NCI-H510A treated with DMSO at 0.1 percent for 48 hours (cell line): ENCODE measurements around the gene ENPP6.
"Not testable (repeated sequence)": the region's sequence is repeated elsewhere in the genome, so short reads cannot be mapped to it uniquely, and the experiment has no call there.

Experiments used
- DNase-seq: peaks from one replicate; lab custom pipeline; 2025; lab: John Stamatoyannopoulos, UW

Gene ENPP6

GRCh38 chr4:184235526-184235925 is 17.9 kb upstream of the ENPP6 start:
- no peak for DNase-seq

- DNase-seq: no peak
These were observed 16.5 kb upstream of the ENPP6 start for GRCh38 chr4:184234155-184234554.

GRCh38 chr4:184232975-184233374 is 15.3 kb upstream of the ENPP6 start:
- DNase-seq: no peak

- DNase-seq: no peak
These were observed 14.5 kb upstream of the ENPP6 start for GRCh38 chr4:184232202-184232601.

- DNase-seq: no peak
These were observed 13.9 kb upstream of the ENPP6 start for GRCh38 chr4:184231573-184231972.

- no peak for DNase-seq
These were observed 10.5 kb upstream of the ENPP6 start for GRCh38 chr4:184228056-184228705.

- no peak for DNase-seq
These were observed 1.2 kb downstream of the ENPP6 start for GRCh38 chr4:184216515-184216914.

- no peak for DNase-seq
These were observed 1.9 kb downstream of the ENPP6 start for GRCh38 chr4:184215709-184216328.

- DNase-seq: no peak
These were observed 2.7 kb downstream of the ENPP6 start for GRCh38 chr4:184214931-184215330.

- DNase-seq: not testable (repeated sequence)
These were observed 9.7 kb downstream of the ENPP6 start for GRCh38 chr4:184207734-184208607.

GRCh38 chr4:184205243-184205642 is 12.4 kb downstream of the ENPP6 start:
- no peak for DNase-seq

- DNase-seq: no peak
These were observed 14.4 kb downstream of the ENPP6 start for GRCh38 chr4:184203300-184203699.

- no peak for DNase-seq
These were observed 16.5 kb downstream of the ENPP6 start for GRCh38 chr4:184201179-184201578.

- no peak for DNase-seq
These were observed 17.4 kb downstream of the ENPP6 start for GRCh38 chr4:184200296-184200695.

GRCh38 chr4:184199780-184200179 is 17.9 kb downstream of the ENPP6 start:
- DNase-seq: no peak

GRCh38 chr4:184198190-184198589 is 19.5 kb downstream of the ENPP6 start:
- no peak for DNase-seq

- DNase-seq: no peak
These were observed 20.1 kb downstream of the ENPP6 start for GRCh38 chr4:184197536-184198082.

- DNase-seq: no peak
These were observed 20.8 kb downstream of the ENPP6 start for GRCh38 chr4:184196730-184197385.

- DNase-seq: no peak
These were observed 23.8 kb downstream of the ENPP6 start for GRCh38 chr4:184193556-184194525.

- no peak for DNase-seq
These were observed 24.7 kb downstream of the ENPP6 start for GRCh38 chr4:184192933-184193332.

- no peak for DNase-seq
These were observed 26.4 kb downstream of the ENPP6 start for GRCh38 chr4:184191267-184191666.
